Measurements from ENCODE around the gene AIPL1.
A peak's percentile ranks its signal among the peaks of the same experiment; 100 is the strongest.

DNA sequence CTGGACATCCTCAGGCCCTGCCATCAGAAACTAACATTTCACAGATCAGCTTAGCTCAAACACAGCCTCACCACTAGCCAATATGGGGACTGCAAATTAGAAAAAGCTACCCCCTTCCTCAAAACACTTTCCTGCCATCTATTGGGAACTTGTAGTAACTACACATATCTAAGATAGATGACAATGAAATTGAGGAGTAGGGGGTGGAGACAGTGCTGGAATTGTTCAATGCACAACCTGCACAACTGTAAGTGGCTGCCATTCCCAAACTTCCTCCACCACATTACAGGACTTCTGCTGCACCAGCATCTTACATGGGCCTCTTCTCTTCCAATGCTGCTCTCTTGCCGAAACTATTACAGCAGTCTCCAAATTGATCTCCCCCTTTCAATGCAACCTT, 21.9 kb downstream of the AIPL1 start:
- TF ChIP-seq, protein P1, sequence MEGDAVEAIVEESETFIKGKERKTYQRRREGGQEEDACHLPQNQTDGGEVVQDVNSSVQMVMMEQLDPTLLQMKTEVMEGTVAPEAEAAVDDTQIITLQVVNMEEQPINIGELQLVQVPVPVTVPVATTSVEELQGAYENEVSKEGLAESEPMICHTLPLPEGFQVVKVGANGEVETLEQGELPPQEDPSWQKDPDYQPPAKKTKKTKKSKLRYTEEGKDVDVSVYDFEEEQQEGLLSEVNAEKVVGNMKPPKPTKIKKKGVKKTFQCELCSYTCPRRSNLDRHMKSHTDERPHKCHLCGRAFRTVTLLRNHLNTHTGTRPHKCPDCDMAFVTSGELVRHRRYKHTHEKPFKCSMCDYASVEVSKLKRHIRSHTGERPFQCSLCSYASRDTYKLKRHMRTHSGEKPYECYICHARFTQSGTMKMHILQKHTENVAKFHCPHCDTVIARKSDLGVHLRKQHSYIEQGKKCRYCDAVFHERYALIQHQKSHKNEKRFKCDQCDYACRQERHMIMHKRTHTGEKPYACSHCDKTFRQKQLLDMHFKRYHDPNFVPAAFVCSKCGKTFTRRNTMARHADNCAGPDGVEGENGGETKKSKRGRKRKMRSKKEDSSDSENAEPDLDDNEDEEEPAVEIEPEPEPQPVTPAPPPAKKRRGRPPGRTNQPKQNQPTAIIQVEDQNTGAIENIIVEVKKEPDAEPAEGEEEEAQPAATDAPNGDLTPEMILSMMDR (IDR thresholded peaks at IDR 0.05), result peak; percentile 73
- TF ChIP-seq, protein P2, sequence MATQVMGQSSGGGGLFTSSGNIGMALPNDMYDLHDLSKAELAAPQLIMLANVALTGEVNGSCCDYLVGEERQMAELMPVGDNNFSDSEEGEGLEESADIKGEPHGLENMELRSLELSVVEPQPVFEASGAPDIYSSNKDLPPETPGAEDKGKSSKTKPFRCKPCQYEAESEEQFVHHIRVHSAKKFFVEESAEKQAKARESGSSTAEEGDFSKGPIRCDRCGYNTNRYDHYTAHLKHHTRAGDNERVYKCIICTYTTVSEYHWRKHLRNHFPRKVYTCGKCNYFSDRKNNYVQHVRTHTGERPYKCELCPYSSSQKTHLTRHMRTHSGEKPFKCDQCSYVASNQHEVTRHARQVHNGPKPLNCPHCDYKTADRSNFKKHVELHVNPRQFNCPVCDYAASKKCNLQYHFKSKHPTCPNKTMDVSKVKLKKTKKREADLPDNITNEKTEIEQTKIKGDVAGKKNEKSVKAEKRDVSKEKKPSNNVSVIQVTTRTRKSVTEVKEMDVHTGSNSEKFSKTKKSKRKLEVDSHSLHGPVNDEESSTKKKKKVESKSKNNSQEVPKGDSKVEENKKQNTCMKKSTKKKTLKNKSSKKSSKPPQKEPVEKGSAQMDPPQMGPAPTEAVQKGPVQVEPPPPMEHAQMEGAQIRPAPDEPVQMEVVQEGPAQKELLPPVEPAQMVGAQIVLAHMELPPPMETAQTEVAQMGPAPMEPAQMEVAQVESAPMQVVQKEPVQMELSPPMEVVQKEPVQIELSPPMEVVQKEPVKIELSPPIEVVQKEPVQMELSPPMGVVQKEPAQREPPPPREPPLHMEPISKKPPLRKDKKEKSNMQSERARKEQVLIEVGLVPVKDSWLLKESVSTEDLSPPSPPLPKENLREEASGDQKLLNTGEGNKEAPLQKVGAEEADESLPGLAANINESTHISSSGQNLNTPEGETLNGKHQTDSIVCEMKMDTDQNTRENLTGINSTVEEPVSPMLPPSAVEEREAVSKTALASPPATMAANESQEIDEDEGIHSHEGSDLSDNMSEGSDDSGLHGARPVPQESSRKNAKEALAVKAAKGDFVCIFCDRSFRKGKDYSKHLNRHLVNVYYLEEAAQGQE (IDR thresholded peaks at IDR 0.05; ENCODE audit: insufficient read depth in 1 of 2, low read depth in 2 of 2, low read length in 1 of 2), result no peak
- TF ChIP-seq SIN3A (IDR thresholded peaks at IDR 0.05; ENCODE audit: borderline replicate concordance, insufficient read depth, low read depth, low read length) (no peak), POLR2AphosphoS5 (IDR thresholded peaks at IDR 0.05; ENCODE audit: low read depth, low read length) (no peak), TCF7L2 (IDR thresholded peaks at IDR 0.05; ENCODE audit: low read depth, low read length) (no peak)
